GM12878 (cell line): ENCODE measurements around the gene FILIP1L. TPM values are rescaled to one million over a fixed set of nuclear protein-coding genes. Genes with fewer than 3 reads are reported as not detected.

Source experiments
- ATAC-seq: fragments of 200-7000 bp; cut with Tn5 transposase; 3 replicates; pipeline ENCODE4 v1.9.1; 2020; ENCODE audit warnings: mild to moderate bottlenecking, moderate library complexity
- BruUV-seq: library from RNA; stranded (reverse); fragments of 400-500 nt; replicated peaks from 2 replicates; lab custom pipeline; 2021; lab: Mats Ljungman, UMichigan
- CTCF ChIA-PET: fragments of 300-600 bp; sonication (Branson Sonifier 250); formaldehyde crosslinking; extraction: SDS; loops from one replicate; lab custom pipeline; 2021; ENCODE audit warnings: inconsistent platforms; lab: Yijun Ruan, JAX
- POLR2A ChIA-PET: fragments of 350-600 bp; formaldehyde crosslinking; extraction: SDS; loops from one replicate; lab custom pipeline; 2021; ENCODE audit warnings: inconsistent platforms; lab: Charles Lee
- RAD21 ChIA-PET: fragments of 300-600 bp; sonication (Branson Sonifier 250); formaldehyde crosslinking; loops from one replicate; lab custom pipeline; 2023; ENCODE audit warnings: antibody characterized with exemption; ENCODE audit not compliant: unreplicated experiment; lab: Charles Lee
- SMC1A ChIA-PET: fragments of 300-600 bp; sonication (Branson Sonifier 250); formaldehyde crosslinking; loops from one replicate; lab custom pipeline; 2023; ENCODE audit not compliant: unreplicated experiment, uncharacterized antibody; lab: Charles Lee
- DNase-seq: peaks from one replicate; pipeline ENCODE4 v3.0.0-alpha.2; 2011; ENCODE audit warnings: low read depth, low spot score
- FAIRE-seq: peaks from 3 replicates; lab custom pipeline; 2011; peaks lifted over from hg19 to GRCh38; lab: Jason Lieb, UNC
- H2AFZ ChIP-seq: 2 replicates; pipeline ENCODE4 v1.6.0; 2011; ENCODE audit warnings: low read depth, low read length, control low read depth; ENCODE audit not compliant: control insufficient read depth
- H3K27ac ChIP-seq: 2 replicates; pipeline ENCODE4 v1.5.1; 2011; ENCODE audit warnings: control low read depth; ENCODE audit not compliant: control insufficient read depth, insufficient read depth
- H3K27me3 ChIP-seq, 2 experiments: replicated peaks in 1 of 2; 2 replicates each; pipeline versions ENCODE4 v1.6.0 to v1.6.1; 2011; ENCODE audit warnings: low read length in 1 of 2; ENCODE audit not compliant: control insufficient read depth in 2 of 2, insufficient read depth in 2 of 2
- H3K36me3 ChIP-seq, 2 experiments: 2 replicates each; pipeline ENCODE4 v1.5.1; 2011; ENCODE audit warnings: low read length in 1 of 2; ENCODE audit not compliant: control insufficient read depth in 2 of 2, insufficient read depth in 2 of 2
- H3K4me1 ChIP-seq: 2 replicates; pipeline ENCODE4 v1.6.1; 2011; ENCODE audit warnings: mild to moderate bottlenecking, low read length, moderate library complexity, mixed read lengths; ENCODE audit not compliant: control insufficient read depth, insufficient read depth
- H3K4me2 ChIP-seq: 2 replicates; pipeline ENCODE4 v1.6.0; 2011; ENCODE audit warnings: control low read depth; ENCODE audit not compliant: control insufficient read depth, insufficient read depth
- H3K4me3 ChIP-seq: fragments of 200-600 bp; sonication (generic); 2 replicates; pipeline ENCODE4 v1.5.1; 2016
- H3K79me2 ChIP-seq: 2 replicates; pipeline ENCODE4 v1.6.0; 2011; ENCODE audit warnings: low read length; ENCODE audit not compliant: control insufficient read depth, insufficient read depth
- H3K9ac ChIP-seq: 2 replicates; pipeline ENCODE4 v1.8.0; 2011; ENCODE audit warnings: low read length, control low read depth, mixed read lengths; ENCODE audit not compliant: control insufficient read depth, insufficient read depth
- H3K9me3 ChIP-seq: replicated peaks from 3 replicates; pipeline ENCODE4 v1.5.1; 2011; ENCODE audit warnings: mild to moderate bottlenecking, low read length; ENCODE audit not compliant: control insufficient read depth, insufficient read depth
- H4K20me1 ChIP-seq: 2 replicates; pipeline ENCODE4 v1.6.0; 2011; ENCODE audit not compliant: control insufficient read depth, insufficient read depth
- ATF7 ChIP-seq: fragments of 450-650 bp; IDR thresholded peaks from 2 replicates; pipeline ENCODE4 v1.6.1; 2016; ENCODE audit warnings: low read depth, mild to moderate bottlenecking
- GABPA ChIP-seq: IDR thresholded peaks from 2 replicates; pipeline ENCODE4 v1.6.1; 2014; ENCODE audit warnings: antibody characterized with exemption, low read depth, mild to moderate bottlenecking, inconsistent platforms
- MYB ChIP-seq: fragments of 150-350 bp; IDR thresholded peaks from 2 replicates; pipeline ENCODE4 v1.6.1; 2014; ENCODE audit warnings: mild to moderate bottlenecking, low read depth, low read length, borderline replicate concordance
- YY1 ChIP-seq: IDR thresholded peaks from 2 replicates; pipeline ENCODE4 v1.6.1; 2011; ENCODE audit warnings: low read depth, mild to moderate bottlenecking, low read length
- WGBS: methylation state at CpG from one replicate; pipeline ENCODE4 v1.1.6; 2016; ENCODE audit warnings: low lambda C conversion rate; ENCODE audit not compliant: insufficient replicate concordance, insufficient coverage; ENCODE audit errors: missing lambda C conversion rate; 5-methylcytosine and 5-hydroxymethylcytosine counted together
- in situ Hi-C: fragments of 300-500 bp; cut with MboI; formaldehyde crosslinking; loops from 9 replicates; pipeline ENCODE4 v1.14.3; 2018; ENCODE audit warnings: mixed read lengths
- intact Hi-C: fragments of 100-400 bp; cut with micrococcal nuclease; formaldehyde crosslinking; loops from one replicate; pipeline ENCODE4 v1.14.2; 2022; ENCODE audit not compliant: unreplicated experiment
- polyA plus RNA-seq, 11 experiments: library from polyadenylated mRNA; depleted of rRNA in 4 of 11; unstranded in 6 of 11; stranded (reverse) in 5 of 11; fragments of >200 nt; fragmentation: Nextera tagmentation in 4 of 11; fragmentation: Illumina TruSeq in 1 of 11; extraction: Ambion mirVana in 4 of 11; extraction: Trizol in 1 of 11; gene quantifications; 1 replicate in 1 of 11; 2 replicates in 10 of 11; pipeline versions ENCODE4 v1.2.1 to v1.2.3, GENCODE V29; 2011 to 2016; ENCODE audit warnings: inconsistent platforms in 2 of 11, missing spikeins in 2 of 11, low read depth in 1 of 11
- total RNA-seq, 4 experiments: library from RNA; depleted of rRNA in 3 of 4; stranded (reverse); fragments of >200 nt in 3 of 4; fragmentation: Illumina TruSeq in 1 of 4; extraction: Trizol in 1 of 4; gene quantifications; 2 replicates each; pipeline versions ENCODE4 v1.2.1 to v1.2.3, GENCODE V29; 2013 to 2021
- TF ChIP-seq, protein P1 (sequence below): IDR thresholded peaks from 2 replicates; pipeline ENCODE4 v1.6.1; 2012; ENCODE audit warnings: low read depth, low read length, improper control_type of control experiment
- TF ChIP-seq, protein P2 (sequence below): IDR thresholded peaks from 2 replicates; pipeline ENCODE4 v1.6.1; 2011; ENCODE audit warnings: low read depth, low read length, improper control_type of control experiment, borderline replicate concordance

FILIP1L gene
- total and polyA plus RNA-seq, 10 of the 15 experiments (the other 5 are each of a cell fraction or from before 2014, with no cell fraction given), result 0.24 to 6.1 (median 3.5) TPM

GRCh38 chr3:99833617-99834205 is 280.6 kb downstream of the FILIP1L start:
- in situ Hi-C loops, result loop anchor here (10.0 kb wide), 1 partner anchor 761 kb away; no protein-coding TSS in a partner anchor
- no peak overlapping the region for H3K4me3 ChIP-seq

GRCh38 chr3:99829844-99830243 is 284.5 kb downstream of the FILIP1L start:
- Histone ChIP-seq H3K4me3 (no peak overlapping the region), H2AFZ (no peak overlapping the region), H3K9me3 (no peaks in the 10 kb centered on the region), H3K4me1 (peaks cover 4% of the 10 kb centered on the region; the same call in 1 of the 2 replicates), H3K9ac (no peak overlapping the region), H3K27ac (no peak overlapping the region), H3K4me2 (no peak overlapping the region), H3K27me3 (no peaks in the 10 kb centered on the region), H3K36me3 (no peaks in the 10 kb centered on the region), H4K20me1 (no peaks in the 10 kb centered on the region), H3K79me2 (no peaks in the 10 kb centered on the region; the same call in none of the 2 replicates)
- in situ Hi-C loops (loop anchor here (10.0 kb wide), 1 partner anchor 765 kb away; no protein-coding TSS in a partner anchor), intact Hi-C loops (loop anchor here (5.0 kb wide), 2 partner anchors 627 to 762 kb away; no protein-coding TSS in a partner anchor)
- POLR2A ChIA-PET, result no interaction called here
- no TSS peak for BruUV-seq
- SMC1A ChIA-PET, result interaction anchor here (0.7 to 1.2 kb wide), 2 partner anchors 18 to 218 kb away, joined by 3 read pairs; no protein-coding TSS in a partner anchor
- RAD21 ChIA-PET, result interaction anchor here (2.4 kb wide), 2 partner anchors 14 to 424 kb away, joined by 6 to 16 read pairs; no protein-coding TSS in a partner anchor
- no peak for FAIRE-seq
- no peak for DNase-seq
- TF ChIP-seq YY1, result no peak
- no peak for TF ChIP-seq MYB
- TF ChIP-seq, protein P1, sequence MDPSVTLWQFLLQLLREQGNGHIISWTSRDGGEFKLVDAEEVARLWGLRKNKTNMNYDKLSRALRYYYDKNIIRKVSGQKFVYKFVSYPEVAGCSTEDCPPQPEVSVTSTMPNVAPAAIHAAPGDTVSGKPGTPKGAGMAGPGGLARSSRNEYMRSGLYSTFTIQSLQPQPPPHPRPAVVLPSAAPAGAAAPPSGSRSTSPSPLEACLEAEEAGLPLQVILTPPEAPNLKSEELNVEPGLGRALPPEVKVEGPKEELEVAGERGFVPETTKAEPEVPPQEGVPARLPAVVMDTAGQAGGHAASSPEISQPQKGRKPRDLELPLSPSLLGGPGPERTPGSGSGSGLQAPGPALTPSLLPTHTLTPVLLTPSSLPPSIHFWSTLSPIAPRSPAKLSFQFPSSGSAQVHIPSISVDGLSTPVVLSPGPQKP, result no peak
- TF ChIP-seq, protein P2, sequence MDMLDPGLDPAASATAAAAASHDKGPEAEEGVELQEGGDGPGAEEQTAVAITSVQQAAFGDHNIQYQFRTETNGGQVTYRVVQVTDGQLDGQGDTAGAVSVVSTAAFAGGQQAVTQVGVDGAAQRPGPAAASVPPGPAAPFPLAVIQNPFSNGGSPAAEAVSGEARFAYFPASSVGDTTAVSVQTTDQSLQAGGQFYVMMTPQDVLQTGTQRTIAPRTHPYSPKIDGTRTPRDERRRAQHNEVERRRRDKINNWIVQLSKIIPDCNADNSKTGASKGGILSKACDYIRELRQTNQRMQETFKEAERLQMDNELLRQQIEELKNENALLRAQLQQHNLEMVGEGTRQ, result no peak
- ATAC-seq, result no peak
- CTCF ChIA-PET, result interaction anchor here (1.3 to 6.3 kb wide), 3 partner anchors 14 to 762 kb away, joined by 4 to 73 read pairs (median 60); no protein-coding TSS in a partner anchor
- 83% methylated on average over 3 of the region's 3 CpGs for WGBS

More at GRCh38 chr3:99833617-99834205, 280.6 kb downstream of the FILIP1L start:
- Histone ChIP-seq H3K9me3 (no peaks in the 10 kb centered on the region), H3K9ac (no peak overlapping the region), H2AFZ (no peak overlapping the region), H3K79me2 (no peaks in the 10 kb centered on the region; the same call in 1 of the 2 replicates), H3K27ac (no peak overlapping the region), H3K4me1 (peaks cover 4% of the 10 kb centered on the region; the same call in 1 of the 2 replicates), H3K4me2 (no peak overlapping the region), H4K20me1 (no peaks in the 10 kb centered on the region), H3K27me3 (no peaks in the 10 kb centered on the region), H3K36me3 (no peaks in the 10 kb centered on the region)
- ChIA-PET RAD21 (interaction anchor here (1.1 to 4.4 kb wide), 6 partner anchors 10 to 629 kb away, joined by 3 to 63 read pairs (median 3); no protein-coding TSS in a partner anchor), CTCF (interaction anchor here (0.7 to 6.3 kb wide), 19 partner anchors 7 to 812 kb away, joined by 3 to 73 read pairs (median 5); partner anchors contain the start of gene CMSS1), SMC1A (interaction anchor here (0.8 to 6.0 kb wide), 9 partner anchors 10 to 758 kb away, joined by 3 to 41 read pairs (median 3); partner anchors contain the start of genes CMSS1 and TBC1D23), POLR2A (interaction anchor here (1.0 kb wide), 1 partner anchor 9 kb away, joined by 3 read pairs; no protein-coding TSS in a partner anchor)
- 71% methylated on average over 4 of the region's 4 CpGs for WGBS
- DNase-seq, result no peak
- TF ChIP-seq ATF7, result no peak
- TF ChIP-seq YY1, result no peak
- TF ChIP-seq GABPA, result no peak
- intact Hi-C loops, result loop anchor here (5.0 kb wide), 2 partner anchors 624 to 759 kb away; no protein-coding TSS in a partner anchor
- FAIRE-seq, result no peak
- ATAC-seq, result no peak
- BruUV-seq, result no TSS peak
